NT2/D1 (cell line): Measurements from ENCODE around the gene PGLYRP3.

Experiments
- SUZ12 ChIP-seq: IDR thresholded peaks from 2 replicates; pipeline ENCODE4 v1.6.1; 2011; ENCODE audit not compliant: insufficient read length, insufficient read depth; ENCODE audit errors: extremely low read depth
- YY1 ChIP-seq: IDR thresholded peaks from 2 replicates; pipeline ENCODE4 v1.6.1; 2011; ENCODE audit not compliant: insufficient read length, insufficient read depth
- ZNF274 ChIP-seq: IDR thresholded peaks from 2 replicates; pipeline ENCODE4 v1.6.1; 2011; ENCODE audit warnings: mild to moderate bottlenecking, low read depth, low read length

GRCh38 chr1:153356392-153357075 is 43.8 kb upstream of the PGLYRP3 start:
- TF ChIP-seq YY1, result no peak
- TF ChIP-seq ZNF274, result no peak
- TF ChIP-seq SUZ12, result no peak
